Fibroblast of lung (primary cell): Measurements from ENCODE around the gene TJP1.

Experiments used
- EZH2 ChIP-seq: IDR thresholded peaks from 2 replicates; pipeline ENCODE4 v1.5.1; 2012; ENCODE audit warnings: low read length, control low read depth, mild to moderate bottlenecking; ENCODE audit errors: missing control alignments
- TF ChIP-seq, protein P1 (sequence below), 2 donors: IDR thresholded peaks in 1 of 2; conservative IDR thresholded peaks in 1 of 2; 1 replicate in 1 of 2; 2 replicates in 1 of 2; pipeline ENCODE4 v1.5.1; 2011 to 2012; ENCODE audit warnings: low read length in 2 of 2, control low read depth in 1 of 2, inconsistent platforms in 1 of 2, low read depth in 1 of 2, mild to moderate bottlenecking in 1 of 2

DNA sequence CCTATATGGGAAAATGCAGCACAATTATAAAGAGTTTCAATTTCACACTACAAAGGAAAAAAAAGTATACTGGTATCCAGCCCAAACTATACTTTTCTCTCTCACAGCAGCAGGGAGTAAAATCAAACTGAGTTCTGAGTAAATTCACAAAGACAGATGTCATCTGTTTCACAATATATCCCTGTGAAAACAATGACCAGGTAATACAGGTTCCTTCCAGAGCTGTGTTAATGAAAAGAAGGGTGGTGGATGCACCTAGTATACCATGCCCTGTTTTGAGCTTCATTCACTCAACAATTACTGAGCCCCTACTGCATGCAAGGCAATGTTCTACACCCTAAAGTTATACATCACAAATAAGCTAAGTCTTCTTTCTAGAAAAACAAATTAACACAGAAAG lies 108.5 kb downstream of the TJP1 start:
- TF ChIP-seq, protein P1, sequence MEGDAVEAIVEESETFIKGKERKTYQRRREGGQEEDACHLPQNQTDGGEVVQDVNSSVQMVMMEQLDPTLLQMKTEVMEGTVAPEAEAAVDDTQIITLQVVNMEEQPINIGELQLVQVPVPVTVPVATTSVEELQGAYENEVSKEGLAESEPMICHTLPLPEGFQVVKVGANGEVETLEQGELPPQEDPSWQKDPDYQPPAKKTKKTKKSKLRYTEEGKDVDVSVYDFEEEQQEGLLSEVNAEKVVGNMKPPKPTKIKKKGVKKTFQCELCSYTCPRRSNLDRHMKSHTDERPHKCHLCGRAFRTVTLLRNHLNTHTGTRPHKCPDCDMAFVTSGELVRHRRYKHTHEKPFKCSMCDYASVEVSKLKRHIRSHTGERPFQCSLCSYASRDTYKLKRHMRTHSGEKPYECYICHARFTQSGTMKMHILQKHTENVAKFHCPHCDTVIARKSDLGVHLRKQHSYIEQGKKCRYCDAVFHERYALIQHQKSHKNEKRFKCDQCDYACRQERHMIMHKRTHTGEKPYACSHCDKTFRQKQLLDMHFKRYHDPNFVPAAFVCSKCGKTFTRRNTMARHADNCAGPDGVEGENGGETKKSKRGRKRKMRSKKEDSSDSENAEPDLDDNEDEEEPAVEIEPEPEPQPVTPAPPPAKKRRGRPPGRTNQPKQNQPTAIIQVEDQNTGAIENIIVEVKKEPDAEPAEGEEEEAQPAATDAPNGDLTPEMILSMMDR (conservative IDR thresholded peaks at IDR 0.05 in 1 of 2, IDR thresholded peaks at IDR 0.05 in 1 of 2; ENCODE audit: low read depth in 1 of 2, low read length in 2 of 2) = no peak
- no peak for TF ChIP-seq EZH2
